SK-N-SH treated with all-trans-retinoic acid at 6 μM for 48 hours (cell line): ENCODE data around the gene IFITM1.
A peak's percentile ranks its signal among the peaks of the same experiment; 100 is the strongest.

Experiments used
- ATAC-seq: fragments of 200-7000 bp; cut with Tn5 transposase; 3 replicates; pipeline ENCODE4 v1.9.1; 2020; ENCODE audit warnings: mild to moderate bottlenecking, moderate library complexity
- ARNTL ChIP-seq: fragments of 450-650 bp; formaldehyde crosslinking; IDR thresholded peaks from 2 replicates; pipeline ENCODE4 v1.5.0; 2020; ENCODE audit warnings: low read depth, mild to moderate bottlenecking, moderate library complexity, borderline replicate concordance
- CREB5 ChIP-seq: fragments of 250-450 bp; sonication (Bioruptor Pico); IDR thresholded peaks from 2 replicates; pipeline ENCODE4 v1.5.1; 2020; ENCODE audit warnings: low read depth, mild to moderate bottlenecking, moderate library complexity
- CSDC2 ChIP-seq: fragments of 250-450 bp; sonication (Bioruptor Pico); IDR thresholded peaks from 2 replicates; pipeline ENCODE4 v1.5.0; 2020; ENCODE audit warnings: mild to moderate bottlenecking, moderate library complexity
- CSRNP3 ChIP-seq: fragments of 250-450 bp; sonication (Bioruptor Pico); IDR thresholded peaks from 2 replicates; pipeline ENCODE4 v1.5.1; 2021; ENCODE audit warnings: mild to moderate bottlenecking, moderate library complexity
- ESRRG ChIP-seq: fragments of 250-450 bp; sonication (Bioruptor Pico); IDR thresholded peaks from 2 replicates; pipeline ENCODE4 v1.6.1; 2021; ENCODE audit warnings: mild to moderate bottlenecking
- GLIS3 ChIP-seq: fragments of 250-450 bp; sonication (Bioruptor Pico); IDR thresholded peaks from 2 replicates; pipeline ENCODE4 v1.5.0; 2020; ENCODE audit warnings: mild to moderate bottlenecking, moderate library complexity
- ISL1 ChIP-seq: fragments of 250-450 bp; sonication (Bioruptor Pico); IDR thresholded peaks from 2 replicates; pipeline ENCODE4 v2.1.2; 2022; ENCODE audit warnings: mild to moderate bottlenecking, moderate library complexity
- OSR1 ChIP-seq: fragments of 250-450 bp; sonication (Bioruptor Pico); IDR thresholded peaks from 2 replicates; pipeline ENCODE4 v1.8.0; 2022; ENCODE audit warnings: moderate library complexity, mild to moderate bottlenecking, inconsistent platforms
- POU6F1 ChIP-seq: fragments of 250-450 bp; sonication (Bioruptor Pico); IDR thresholded peaks from 2 replicates; pipeline ENCODE4 v1.8.0; 2021; ENCODE audit warnings: low read depth, mild to moderate bottlenecking, moderate library complexity, borderline replicate concordance
- RARB ChIP-seq: fragments of 250-450 bp; sonication (Bioruptor Pico); IDR thresholded peaks from 2 replicates; pipeline ENCODE4 v1.8.0; 2021; ENCODE audit warnings: mild to moderate bottlenecking, moderate library complexity
- SNAI2 ChIP-seq: fragments of 250-450 bp; sonication (Bioruptor Pico); IDR thresholded peaks from 2 replicates; pipeline ENCODE4 v1.5.0; 2020; ENCODE audit warnings: mild to moderate bottlenecking, moderate library complexity
- TCF4 ChIP-seq: fragments of 250-450 bp; sonication (Bioruptor Pico); IDR thresholded peaks from 2 replicates; pipeline ENCODE4 v1.8.0; 2021; ENCODE audit warnings: mild to moderate bottlenecking, moderate library complexity, borderline replicate concordance
- TOX ChIP-seq: fragments of 250-450 bp; sonication (Bioruptor Pico); IDR thresholded peaks from 2 replicates; pipeline ENCODE4 v1.8.0; 2021; ENCODE audit warnings: mild to moderate bottlenecking, moderate library complexity, borderline replicate concordance
- TSHZ2 ChIP-seq: fragments of 250-450 bp; sonication (Bioruptor Pico); IDR thresholded peaks from 2 replicates; pipeline ENCODE4 v1.5.0; 2020; ENCODE audit warnings: mild to moderate bottlenecking, moderate library complexity
- ZC3H10 ChIP-seq: fragments of 250-450 bp; sonication (Bioruptor Pico); IDR thresholded peaks from 2 replicates; pipeline ENCODE4 v1.5.1; 2021; ENCODE audit warnings: mild to moderate bottlenecking, moderate library complexity
- ZFP3 ChIP-seq: fragments of 250-450 bp; sonication (Bioruptor Pico); IDR thresholded peaks from 2 replicates; pipeline ENCODE4 v1.5.0; 2020; ENCODE audit warnings: mild to moderate bottlenecking, moderate library complexity
- ZNF565 ChIP-seq: fragments of 450-650 bp; formaldehyde crosslinking; conservative IDR thresholded peaks from 2 replicates; pipeline ENCODE4 v1.5.0; 2020; ENCODE audit warnings: low read depth, mild to moderate bottlenecking, moderate library complexity
- ZNF8 ChIP-seq: fragments of 450-650 bp; formaldehyde crosslinking; IDR thresholded peaks from 2 replicates; pipeline ENCODE4 v1.5.0; 2020; ENCODE audit warnings: mild to moderate bottlenecking, moderate library complexity

The IFITM1 gene

GRCh38 chr11:279040-279965 lies 34.5 kb upstream of the IFITM1 start (continued):
- no peak for TF ChIP-seq TSHZ2
- TF ChIP-seq ARNTL (CRISPR knock-in tag), result no peak
- no peak for TF ChIP-seq CREB5
- no peak for TF ChIP-seq ZNF565 (CRISPR knock-in tag)
- no peak for TF ChIP-seq CSDC2 (CRISPR knock-in tag)

GRCh38 chr11:279966-280705 lies 33.7 kb upstream of the IFITM1 start:
- ATAC-seq, result peak; percentile 43
- TF ChIP-seq ISL1 (CRISPR knock-in tag) (no peak), TOX (no peak), ZC3H10 (no peak), OSR1 (CRISPR knock-in tag) (no peak), ZNF565 (CRISPR knock-in tag) (no peak), ZNF8 (no peak), RARB (CRISPR knock-in tag) (no peak), GLIS3 (CRISPR knock-in tag) (no peak), ZFP3 (CRISPR knock-in tag) (no peak), TSHZ2 (no peak), CREB5 (no peak), SNAI2 (no peak), CSRNP3 (no peak), ARNTL (CRISPR knock-in tag) (no peak), TCF4 (CRISPR knock-in tag) (no peak), ESRRG (CRISPR knock-in tag) (no peak)

- no peak for ATAC-seq
- no peak for TF ChIP-seq GLIS3 (CRISPR knock-in tag)
- no peak for TF ChIP-seq CREB5
- TF ChIP-seq TCF4 (CRISPR knock-in tag), result no peak
- TF ChIP-seq ZFP3 (CRISPR knock-in tag), result no peak
- no peak for TF ChIP-seq ARNTL (CRISPR knock-in tag)
- no peak for TF ChIP-seq POU6F1 (CRISPR knock-in tag)
- no peak for TF ChIP-seq ZNF8
Observed at GRCh38 chr11:280706-281485, 32.9 kb upstream of the IFITM1 start.
